HG03025 (cell line): ENCODE data around the gene TMEM63A.
"Not testable (repeated sequence)": the region's sequence is repeated elsewhere in the genome, so short reads cannot be mapped to it uniquely, and the experiment has no call there.

Source experiments
- ATAC-seq: cut with Tn5 transposase; IDR thresholded peaks from one replicate; pipeline ENCODE4 v1.9.1; 2021; ENCODE audit warnings: mild to moderate bottlenecking, moderate library complexity; ENCODE audit not compliant: unreplicated experiment, low FRiP score

The TMEM63A gene

DNA sequence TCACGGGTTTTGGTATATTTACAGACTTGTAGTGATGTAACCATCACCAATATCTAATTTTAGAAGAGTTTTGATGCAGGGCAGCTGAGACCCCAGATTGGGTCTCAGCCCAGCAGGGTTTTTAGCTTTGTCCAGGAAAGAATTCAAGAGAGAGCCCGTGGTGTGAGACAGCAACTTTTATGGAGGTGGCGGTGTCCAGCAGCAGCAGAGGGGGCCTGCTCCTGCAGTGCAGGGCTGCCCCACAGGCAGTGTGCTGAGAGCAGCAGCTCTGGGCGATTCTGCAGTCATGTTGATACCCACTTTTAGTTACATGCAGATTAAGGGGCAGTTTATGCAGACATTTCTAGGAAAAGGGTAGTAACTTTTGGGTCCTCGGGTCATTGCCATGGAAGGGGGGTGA lies 74.0 kb downstream of the TMEM63A start:
- no peak for ATAC-seq

- ATAC-seq = not testable (repeated sequence)
Measured at GRCh38 chr1:225806736-225807135, 75.4 kb downstream of the TMEM63A start.

DNA sequence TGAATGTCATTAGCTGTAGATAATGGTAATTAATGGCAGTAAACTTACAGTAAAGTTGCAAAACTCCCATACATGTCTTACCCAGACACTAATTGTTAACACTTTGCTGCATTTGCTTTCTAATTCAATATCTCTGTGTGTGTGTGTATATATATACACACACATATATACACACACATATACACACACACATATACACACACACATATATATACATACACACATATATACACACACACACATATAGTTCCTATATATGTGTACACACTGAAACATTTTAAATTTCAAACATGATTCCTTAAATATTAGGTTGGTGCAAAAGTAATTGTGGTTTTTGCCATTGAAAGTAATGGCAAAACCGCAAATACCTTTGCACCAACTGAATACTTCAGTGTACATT lies 75.9 kb downstream of the TMEM63A start:
- ATAC-seq = no peak

GRCh38 chr1:225801146-225801545 lies 81.0 kb downstream of the TMEM63A start:
- not testable (repeated sequence) for ATAC-seq

DNA sequence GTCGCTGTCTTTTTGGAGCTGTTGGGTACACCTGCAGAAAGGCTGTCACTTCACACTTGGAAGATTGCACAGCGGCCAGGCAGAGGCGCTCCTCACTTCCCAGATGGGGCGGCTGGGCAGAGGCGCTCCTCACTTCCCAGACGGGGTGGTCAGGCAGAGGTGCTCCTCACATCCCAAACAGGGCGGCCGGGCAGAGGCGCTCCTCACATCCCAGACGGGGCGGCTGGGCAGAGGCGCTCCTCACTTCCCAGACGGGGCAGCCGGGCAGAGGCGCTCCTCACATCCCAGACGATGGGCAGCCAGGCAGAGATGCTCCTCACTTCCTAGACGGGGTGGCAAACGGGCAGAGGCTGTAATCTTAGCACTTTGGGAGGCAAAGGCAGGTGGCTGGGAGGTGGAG lies 86.1 kb downstream of the TMEM63A start:
- ATAC-seq = not testable (repeated sequence)
